HG02981 (cell line): ENCODE results near the gene MARCHF10.
"Not testable (repeated sequence)": the region's sequence is repeated elsewhere in the genome, so short reads cannot be mapped to it uniquely, and the experiment has no call there.

Source experiments
- ATAC-seq: cut with Tn5 transposase; IDR thresholded peaks from one replicate; pipeline ENCODE4 v1.9.1; 2021; ENCODE audit warnings: mild to moderate bottlenecking, moderate library complexity; ENCODE audit not compliant: unreplicated experiment

The MARCHF10 gene

DNA sequence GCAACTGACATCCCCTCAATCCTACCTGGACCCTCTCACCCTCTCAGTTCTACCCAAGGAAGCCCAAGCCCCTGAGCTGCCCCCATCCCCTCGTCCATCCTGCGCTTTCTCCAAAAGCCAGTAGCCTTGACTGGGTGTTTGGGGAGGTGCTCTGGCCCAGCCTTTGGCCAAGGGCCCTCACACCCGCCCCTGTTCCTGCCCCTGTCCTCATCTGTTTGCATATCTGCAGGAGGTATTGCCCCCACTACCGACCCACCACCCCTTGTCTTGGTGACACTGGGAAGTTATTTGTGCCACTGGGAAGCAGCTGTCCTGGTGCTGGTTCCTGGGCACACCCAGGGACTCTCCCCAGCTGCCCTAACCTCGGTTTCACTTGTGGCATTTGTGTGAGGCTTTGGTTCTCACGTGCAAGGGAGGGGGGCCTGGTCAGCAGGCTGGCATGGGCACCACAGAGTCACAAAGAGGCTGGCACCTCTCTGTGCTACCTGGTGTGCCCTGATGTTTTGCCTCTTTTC, 105.3 kb downstream of the MARCHF10 start:
- ATAC-seq = no peak

DNA sequence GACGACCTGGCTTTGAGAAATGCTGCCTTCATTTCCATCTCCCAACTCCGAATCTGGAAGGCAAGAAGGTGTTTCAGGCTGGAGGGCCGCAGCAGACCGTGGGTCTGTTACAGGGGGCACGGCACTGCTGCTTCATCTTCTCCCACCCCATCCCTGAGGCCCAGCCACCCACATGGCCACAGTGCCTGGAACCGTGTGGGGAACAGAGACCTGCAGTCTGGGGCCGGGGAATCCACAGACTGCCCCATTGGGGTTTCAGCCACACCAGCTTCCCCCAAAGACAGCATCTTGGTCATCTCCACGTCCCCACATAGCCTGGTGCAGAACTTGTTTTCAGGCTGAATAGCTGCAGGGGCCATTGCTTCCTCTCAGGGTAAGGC, 106.4 kb downstream of the MARCHF10 start:
- ATAC-seq = no peak

DNA sequence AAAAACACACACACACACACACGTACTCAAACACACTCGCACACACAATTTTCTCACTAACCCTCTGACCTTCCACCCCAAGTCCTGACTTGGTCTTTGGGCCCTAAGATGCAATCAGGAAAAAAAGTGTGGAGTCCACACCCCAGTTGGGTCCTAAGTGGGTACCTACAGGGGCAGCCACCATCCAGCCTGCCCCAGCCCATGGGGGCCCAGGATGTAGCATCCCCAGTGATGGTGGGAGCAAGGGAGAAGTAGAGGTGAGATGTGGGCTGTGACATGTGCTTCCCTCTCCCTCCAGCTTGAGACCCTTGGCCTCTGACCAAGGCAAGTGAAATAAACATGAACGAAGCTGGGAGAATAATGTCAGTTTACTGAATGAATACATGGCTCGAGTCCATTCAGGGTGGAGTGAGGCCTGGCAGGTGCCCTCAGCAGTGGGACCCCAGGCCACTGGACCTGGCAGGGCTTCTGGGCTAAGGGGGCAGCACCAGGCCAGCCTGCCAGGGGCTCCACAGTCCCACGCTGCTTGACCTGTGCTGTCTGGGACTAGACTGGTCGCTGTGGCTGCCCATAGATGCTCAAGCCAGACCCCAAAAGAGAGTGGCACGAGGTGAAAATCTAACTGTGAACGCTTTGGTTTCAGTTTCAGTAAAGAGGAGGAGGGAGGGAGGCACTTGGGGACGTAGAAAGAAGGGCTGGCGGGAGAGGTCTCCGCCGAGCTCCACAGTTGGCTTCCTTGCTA, 107.0 kb downstream of the MARCHF10 start:
- no peak for ATAC-seq

DNA sequence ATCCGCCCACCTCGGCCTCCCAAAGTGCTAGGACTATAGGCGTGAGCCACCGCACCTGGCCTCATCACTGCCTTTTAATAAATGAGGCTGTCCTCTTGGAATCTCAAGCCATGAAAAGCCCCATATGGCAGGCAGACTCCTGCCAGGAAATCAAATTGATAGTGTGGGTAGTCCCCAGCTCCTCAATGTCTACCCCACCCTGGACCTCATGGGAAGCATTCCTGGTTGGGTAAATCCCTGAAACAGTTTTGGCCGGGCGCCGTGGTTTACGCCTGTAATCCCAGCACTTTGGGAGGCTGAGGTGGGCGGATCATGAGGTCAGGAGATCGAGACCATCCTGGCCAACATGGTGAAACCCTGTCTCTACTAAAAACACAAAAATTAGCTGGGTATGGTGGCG, 109.7 kb downstream of the MARCHF10 start:
- ATAC-seq = not testable (repeated sequence)

DNA sequence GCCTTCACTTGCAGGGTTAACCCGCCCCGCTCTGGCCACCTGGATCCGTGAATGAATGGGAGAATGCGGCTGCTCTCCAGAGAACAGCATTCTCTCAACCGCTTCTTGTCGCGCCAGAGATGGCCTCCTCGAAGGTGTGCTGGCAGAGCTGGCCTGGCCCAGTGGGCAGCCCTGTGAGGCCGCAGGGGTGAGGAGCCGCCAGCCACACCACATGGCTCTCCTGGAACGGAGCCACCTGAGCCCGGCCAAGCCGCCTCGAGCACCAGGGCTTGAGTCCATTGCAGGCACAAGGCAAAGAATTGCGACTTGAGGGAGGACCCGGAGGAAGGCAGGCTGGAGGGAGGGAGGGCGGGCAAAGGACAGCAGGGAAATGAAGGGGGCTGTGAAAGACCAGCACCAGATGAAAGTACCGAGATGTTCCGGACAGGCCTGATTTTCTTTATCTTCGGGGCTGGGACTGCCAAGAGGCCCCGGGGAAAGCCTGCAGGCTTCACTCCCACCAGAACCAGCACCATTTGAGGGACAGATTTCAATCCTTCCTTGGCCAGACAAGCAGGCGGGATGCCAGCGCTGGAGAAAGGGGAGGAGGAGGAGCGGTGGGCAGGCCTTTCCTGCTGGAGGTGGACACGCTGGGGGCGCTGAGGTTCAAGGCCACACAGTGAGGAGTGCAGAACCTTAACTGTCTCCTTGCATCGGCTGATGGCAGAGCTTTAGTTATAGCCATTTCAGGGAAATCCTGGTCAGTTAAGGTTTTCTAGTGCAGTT, 111.2 kb downstream of the MARCHF10 start:
- ATAC-seq = no peak

DNA sequence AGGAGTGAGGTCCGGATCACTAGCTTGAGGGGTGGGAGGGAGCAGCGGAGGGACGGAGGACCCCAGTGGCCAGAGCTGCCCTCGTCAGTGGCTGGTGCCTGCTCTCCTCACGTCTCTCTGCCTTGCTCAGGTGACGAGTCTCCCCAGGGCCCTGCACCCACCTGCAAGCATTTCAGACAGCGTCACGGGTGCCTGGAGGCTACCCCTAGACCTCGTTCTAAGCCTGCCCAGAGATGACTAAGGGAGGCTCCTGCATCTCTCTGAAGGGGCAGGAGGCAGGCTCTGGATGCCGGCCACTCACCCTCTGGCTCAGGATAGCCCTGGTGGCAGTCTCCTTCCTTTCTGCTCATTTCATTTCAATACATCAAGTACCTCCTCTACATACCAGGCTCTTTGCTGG, 111.9 kb downstream of the MARCHF10 start:
- no peak for ATAC-seq

DNA sequence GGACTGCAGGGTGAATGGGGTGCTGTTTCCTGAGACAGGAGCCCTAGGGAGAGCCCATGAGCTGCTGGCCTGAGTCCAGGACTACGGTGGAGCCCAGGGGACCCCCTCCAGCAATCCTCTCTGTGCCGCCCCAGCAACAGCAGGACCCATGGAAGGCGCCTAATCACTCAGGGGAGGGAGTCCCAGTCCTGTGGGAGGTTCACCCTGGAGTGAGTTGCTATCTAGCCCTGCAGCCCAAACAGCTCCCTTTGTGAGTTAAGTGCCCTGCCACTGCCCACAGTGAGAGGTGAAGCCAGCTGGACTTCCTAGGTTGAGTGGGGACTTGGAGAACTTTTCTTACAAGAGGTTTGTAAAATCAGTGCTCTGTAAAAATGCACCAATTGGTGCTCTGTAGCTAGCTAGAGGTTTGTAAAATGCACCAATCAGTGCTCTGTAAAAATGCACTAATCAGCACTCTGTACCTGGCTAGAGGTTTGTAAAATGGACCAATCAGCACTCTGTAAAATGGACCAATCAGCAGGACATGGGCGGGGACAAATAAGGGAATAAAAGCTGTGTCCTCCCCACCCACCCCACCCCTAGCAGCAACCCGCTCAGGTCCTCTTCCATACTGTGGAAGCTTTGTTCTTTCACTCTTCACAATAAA, 112.9 kb downstream of the MARCHF10 start:
- not testable (repeated sequence) for ATAC-seq

DNA sequence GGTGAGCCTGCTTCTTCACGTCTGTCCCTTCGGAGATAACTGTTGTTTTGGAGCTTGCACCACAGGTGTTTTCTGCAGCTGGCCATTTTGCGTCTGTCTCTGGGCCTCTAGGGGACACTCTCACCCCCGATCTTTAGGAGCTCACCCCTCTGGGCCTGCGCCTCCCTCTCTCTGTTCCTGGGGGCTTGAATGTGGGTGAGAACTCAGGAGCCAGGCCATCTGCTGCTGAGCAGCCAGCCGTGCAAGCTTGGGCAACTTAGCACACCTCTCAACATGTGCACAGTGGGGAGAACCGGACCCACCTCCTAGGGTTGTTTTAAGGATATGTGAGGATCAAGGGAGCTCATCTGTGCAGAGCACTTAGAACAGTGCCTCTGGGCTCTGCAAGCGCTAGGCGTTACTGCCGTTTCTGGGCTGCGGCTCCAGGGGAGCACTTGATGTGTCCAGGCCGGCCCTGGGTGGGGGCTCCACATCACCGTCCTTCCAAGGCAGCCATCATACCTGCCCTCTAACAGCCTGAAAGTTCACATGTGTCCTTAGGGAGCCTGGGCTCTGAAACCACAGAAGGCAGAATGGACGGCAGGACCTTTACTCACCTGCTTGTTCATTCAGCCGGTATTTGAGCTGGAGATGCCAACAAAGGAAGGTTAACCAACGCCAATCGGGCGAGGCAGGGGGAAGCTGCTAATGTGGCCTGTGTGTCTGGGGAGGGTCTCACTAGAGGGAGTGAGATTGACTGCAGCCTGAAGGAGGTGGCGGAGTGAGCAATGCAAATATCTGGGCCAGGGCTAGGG, 114.3 kb downstream of the MARCHF10 start:
- ATAC-seq = no peak

DNA sequence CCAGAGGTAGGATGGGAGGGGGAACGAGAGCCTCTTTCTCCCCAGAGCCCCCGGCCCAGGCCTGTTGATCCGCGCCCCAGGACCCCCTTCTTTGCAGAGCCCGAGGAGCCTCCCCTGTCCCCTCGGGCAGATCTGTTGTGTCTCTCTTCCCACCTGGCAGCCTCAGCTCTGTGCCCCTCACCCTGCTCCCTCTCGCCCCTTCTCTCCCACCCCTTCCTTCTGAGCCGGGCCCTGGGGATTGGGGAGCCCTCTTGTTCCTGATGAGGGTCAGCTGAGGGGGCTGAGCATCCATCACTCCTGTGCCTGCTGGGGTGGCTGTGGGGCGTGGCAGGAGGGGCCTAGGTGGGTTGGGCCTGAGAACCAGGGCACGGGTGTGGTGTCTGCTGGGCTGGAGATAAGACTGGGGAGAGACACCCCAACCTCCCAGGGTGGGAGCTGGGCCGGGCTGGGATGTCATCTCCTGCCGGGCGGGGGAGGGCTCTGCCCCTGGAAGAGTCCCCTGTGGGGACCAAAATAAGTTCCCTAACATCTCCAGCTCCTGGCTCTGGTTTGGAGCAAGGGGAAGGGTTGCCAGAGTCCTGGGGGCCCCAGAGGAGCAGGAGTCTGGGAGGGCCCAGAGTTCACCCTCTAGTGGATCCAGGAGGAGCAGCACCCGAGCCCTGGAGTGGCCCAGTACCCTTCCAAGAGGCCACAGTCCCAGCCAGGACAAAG, 115.2 kb downstream of the MARCHF10 start:
- ATAC-seq = no peak

DNA sequence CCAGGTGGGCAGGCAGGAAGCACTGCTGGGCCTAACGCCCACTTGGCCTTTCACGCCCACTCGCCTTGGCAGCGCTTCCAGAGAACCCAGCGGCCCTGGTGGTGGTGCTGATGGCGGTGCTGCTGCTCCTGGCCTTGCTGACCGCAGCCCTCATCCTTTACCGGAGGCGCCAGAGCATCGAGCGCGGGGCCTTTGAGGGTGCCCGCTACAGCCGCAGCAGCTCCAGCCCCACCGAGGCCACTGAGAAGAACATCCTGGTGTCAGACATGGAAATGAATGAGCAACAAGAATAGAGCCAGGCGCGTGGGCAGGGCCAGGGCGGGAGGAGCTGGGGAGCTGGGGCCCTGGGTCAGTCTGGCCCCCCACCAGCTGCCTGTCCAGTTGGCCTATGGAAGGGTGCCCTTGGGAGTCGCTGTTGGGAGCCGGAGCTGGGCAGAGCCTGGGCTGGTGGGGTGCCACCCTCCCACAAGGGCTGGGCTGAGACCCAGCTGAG, 115.9 kb downstream of the MARCHF10 start:
- no peak for ATAC-seq

DNA sequence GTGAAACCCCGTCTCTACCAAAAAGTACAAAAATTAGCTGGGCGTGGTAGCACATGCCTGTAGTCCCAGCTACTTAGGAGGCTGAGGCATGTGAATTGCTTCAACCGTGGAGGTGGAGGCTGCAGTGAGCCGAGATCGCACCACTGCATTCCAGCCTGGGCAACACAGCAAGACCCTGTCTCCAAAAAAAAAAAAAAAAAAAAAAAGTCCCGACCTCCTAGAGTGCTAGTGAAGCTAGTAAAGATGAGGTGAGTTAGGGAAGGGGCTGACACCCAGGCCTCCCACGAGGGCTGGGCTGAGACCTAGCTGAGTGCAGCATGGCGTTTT, 116.6 kb downstream of the MARCHF10 start:
- not testable (repeated sequence) for ATAC-seq

DNA sequence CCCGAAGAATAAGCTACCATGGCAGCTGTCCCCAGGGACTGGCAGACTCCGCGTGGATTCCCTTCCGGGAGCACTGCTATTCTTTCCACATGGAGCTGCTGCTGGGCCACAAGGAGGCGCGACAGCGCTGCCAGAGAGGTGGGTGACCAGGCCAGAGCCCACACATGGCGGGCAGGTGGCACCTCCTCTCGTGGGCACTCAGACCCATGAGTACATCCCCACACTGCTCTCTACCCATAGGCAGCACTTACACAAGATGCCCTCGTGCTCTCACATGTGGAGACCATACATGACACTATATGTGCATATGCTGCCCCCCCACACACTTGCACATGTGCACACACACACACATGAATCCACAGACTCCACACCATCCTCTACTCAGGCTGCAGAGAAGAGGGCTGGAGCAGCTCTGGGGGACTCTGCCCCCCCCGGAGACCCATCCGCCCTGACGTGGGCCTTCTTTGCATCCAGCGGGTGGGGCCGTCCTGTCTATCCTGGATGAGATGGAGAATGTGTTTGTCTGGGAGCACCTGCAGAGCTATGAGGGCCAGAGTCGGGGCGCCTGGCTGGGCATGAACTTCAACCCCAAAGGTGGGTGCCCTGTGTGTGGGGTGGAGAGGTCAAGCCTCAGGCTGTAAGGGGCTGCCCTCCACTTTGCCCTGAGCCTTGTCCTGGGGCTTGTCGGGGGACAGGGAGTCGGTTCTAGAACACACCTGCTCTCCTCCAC, 117.8 kb downstream of the MARCHF10 start:
- no peak for ATAC-seq

DNA sequence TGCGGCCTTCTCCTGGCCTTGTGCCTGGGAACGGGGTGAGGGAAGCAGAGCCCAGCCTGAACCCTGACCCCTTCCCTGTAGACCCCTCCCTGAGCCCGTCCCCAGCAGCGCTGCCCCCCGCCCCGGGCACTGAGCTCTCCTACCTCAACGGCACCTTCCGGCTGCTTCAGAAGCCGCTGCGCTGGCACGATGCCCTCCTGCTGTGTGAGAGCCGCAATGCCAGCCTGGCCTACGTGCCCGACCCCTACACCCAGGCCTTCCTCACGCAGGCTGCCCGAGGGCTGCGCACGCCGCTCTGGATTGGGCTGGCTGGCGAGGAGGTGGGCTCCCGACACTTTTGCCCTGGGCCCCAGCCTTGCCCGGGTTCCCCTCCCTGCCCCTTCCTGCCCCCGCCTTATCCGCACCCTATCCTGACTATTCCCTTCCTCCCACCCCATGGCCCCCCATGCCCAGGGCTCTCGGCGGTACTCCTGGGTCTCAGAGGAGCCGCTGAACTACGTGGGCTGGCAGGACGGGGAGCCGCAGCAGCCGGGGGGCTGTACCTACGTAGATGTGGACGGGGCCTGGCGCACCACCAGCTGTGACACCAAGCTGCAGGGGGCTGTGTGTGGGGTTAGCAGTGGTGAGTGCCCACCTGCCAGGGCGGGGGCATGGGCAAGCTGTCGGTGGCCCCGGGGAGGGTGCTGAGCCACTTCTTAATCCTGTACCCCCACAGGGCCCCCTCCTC, 118.5 kb downstream of the MARCHF10 start:
- no peak for ATAC-seq

DNA sequence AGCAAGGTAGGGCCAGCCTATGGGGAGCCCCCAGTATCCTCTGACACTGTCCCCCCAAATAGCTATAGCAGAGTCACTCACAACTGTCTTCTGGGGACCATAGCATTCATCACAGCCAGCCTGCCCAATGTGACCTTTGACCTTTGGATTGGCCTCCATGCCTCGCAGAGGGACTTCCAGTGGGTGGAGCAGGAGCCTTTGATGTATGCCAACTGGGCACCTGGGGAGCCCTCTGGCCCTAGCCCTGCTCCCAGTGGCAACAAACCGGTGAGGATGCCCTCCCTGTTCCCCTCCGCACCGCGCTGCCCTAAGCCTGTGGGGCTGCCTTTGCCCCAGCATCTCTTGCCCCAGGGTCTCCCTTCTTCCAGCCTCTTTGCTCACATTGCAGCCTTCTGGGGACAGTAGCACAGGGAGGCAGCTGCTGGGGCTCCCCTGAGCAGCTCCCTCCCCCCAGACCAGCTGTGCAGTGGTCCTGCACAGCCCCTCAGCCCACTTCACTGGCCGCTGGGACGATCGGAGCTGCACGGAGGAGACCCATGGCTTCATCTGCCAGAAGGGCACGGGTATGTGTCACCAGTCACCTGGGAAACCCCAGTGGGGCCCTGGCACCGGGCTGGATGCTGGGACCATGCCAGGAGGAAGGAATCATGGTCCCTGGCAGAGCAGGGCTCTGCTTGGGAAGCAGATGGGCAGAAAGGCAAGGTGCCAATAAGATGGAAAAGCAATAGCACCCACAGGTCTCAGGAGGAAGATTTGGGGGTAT, 119.5 kb downstream of the MARCHF10 start:
- no peak for ATAC-seq

DNA sequence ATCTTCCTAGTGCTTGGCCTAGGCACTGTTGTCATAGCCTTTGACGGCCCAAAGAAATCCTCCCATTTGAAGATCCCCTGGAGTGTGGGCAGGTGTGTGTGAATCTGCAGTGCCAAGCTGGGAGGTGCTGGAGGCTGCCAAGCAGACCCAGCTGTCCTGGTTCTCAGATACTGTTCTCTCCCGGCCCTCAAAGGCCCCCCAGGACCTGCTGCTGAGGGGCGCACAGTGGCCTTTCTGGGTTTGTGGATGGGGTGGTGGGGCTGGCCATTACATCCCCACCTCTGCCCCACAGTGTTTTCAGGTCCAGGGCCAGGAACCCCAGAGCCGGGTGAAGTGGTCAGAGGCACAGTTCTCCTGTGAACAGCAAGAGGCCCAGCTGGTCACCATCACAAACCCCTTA, 120.1 kb downstream of the MARCHF10 start:
- no peak for ATAC-seq

DNA sequence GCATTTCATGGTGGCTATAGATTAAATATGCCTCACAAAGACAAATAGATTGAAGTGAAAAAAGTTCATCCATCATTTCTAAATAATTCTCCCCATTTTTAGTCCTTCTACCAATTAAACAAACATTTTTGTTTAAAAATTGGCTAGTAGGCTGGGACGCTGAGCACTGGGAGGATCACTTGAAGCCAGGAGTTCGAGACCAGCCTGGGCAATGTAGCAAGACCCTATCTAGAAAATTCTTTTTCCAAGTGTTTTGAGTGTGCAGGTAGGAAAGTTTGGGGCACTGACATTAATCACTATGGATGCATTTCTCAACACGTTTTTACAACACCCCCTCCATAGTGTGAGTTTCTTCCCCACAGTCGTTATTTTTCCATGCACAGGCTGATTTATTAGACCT, 123.9 kb downstream of the MARCHF10 start:
- ATAC-seq = no peak

DNA sequence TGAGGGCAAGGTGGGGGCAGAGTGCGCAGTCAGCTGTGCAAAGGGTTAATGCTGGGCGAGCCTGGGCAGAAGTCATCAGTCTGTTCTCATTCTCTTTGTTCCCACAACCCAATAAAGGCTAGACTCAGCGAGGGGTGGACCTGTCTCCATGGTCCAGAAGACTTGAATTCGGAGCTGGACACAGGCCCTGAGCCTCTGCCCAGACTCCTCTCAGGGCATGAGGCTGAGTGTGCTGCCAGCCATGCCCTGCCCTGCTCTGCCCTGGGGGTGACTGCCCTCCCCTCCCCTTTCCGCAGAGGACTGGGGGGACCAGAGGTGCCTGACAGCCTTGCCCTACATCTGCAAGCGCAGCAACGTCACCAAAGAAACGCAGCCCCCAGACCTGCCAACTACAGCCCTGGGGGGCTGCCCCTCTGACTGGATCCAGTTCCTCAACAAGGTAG, 126.2 kb downstream of the MARCHF10 start:
- no peak for ATAC-seq
